DOHH2 (cell line): ENCODE results near the gene ZNF813.

Experiments used
- H3F3A ChIP-seq: fragments of 200-600 bp; sonication (generic), shearing (Covaris generic); 2 replicates; pipeline ENCODE4 v1.6.0; 2016; ENCODE audit warnings: antibody characterized with exemption, mild to moderate bottlenecking; ENCODE audit not compliant: control insufficient read depth, insufficient read depth
- H3K27ac ChIP-seq: fragments of 200-600 bp; sonication (generic); 2 replicates; pipeline ENCODE4 v1.5.1; 2014; ENCODE audit warnings: low read depth, mild to moderate bottlenecking, low read length, moderate library complexity
- H3K27me3 ChIP-seq: fragments of 200-600 bp; sonication (generic); 2 replicates; pipeline ENCODE4 v1.6.1; 2014; ENCODE audit warnings: mild to moderate bottlenecking, low read length, mixed read lengths; ENCODE audit not compliant: control insufficient read depth
- H3K36me3 ChIP-seq: fragments of 200-600 bp; sonication (generic); 2 replicates; pipeline ENCODE4 v1.6.1; 2014; ENCODE audit warnings: mild to moderate bottlenecking, low read length, moderate library complexity, mixed read lengths; ENCODE audit not compliant: control insufficient read depth
- H3K4me1 ChIP-seq: fragments of 200-600 bp; sonication (generic); 2 replicates; pipeline ENCODE4 v1.6.1; 2014; ENCODE audit warnings: mild to moderate bottlenecking, low read length, mixed read lengths; ENCODE audit not compliant: control insufficient read depth
- H3K4me2 ChIP-seq: fragments of 200-600 bp; sonication (generic); 2 replicates; pipeline ENCODE4 v1.6.0; 2014; ENCODE audit warnings: mild to moderate bottlenecking, low read length, moderate library complexity
- H3K4me3 ChIP-seq: fragments of 200-600 bp; sonication (generic); 2 replicates; pipeline ENCODE4 v1.5.1; 2014; ENCODE audit warnings: mild to moderate bottlenecking, low read length, mixed read lengths
- H3K79me2 ChIP-seq: fragments of 200-600 bp; sonication (generic); 2 replicates; pipeline ENCODE4 v1.6.1; 2014; ENCODE audit warnings: mild to moderate bottlenecking, low read length, mixed read lengths; ENCODE audit not compliant: control insufficient read depth
- H3K9me2 ChIP-seq: fragments of 200-600 bp; sonication (generic); replicated peaks from 2 replicates; pipeline ENCODE4 v1.6.1; 2014; ENCODE audit warnings: mild to moderate bottlenecking, low read length, mixed read lengths; ENCODE audit not compliant: control insufficient read depth
- H3K9me3 ChIP-seq: fragments of 200-600 bp; sonication (generic); 2 replicates; pipeline ENCODE4 v1.6.1; 2014; ENCODE audit warnings: antibody characterized with exemption, low read length, mixed read lengths; ENCODE audit not compliant: control insufficient read depth, insufficient read depth
- H4K20me1 ChIP-seq: fragments of 200-600 bp; sonication (generic); 2 replicates; pipeline ENCODE4 v1.6.0; 2014; ENCODE audit warnings: low read depth, mild to moderate bottlenecking, antibody characterized with exemption, low read length, moderate library complexity; ENCODE audit not compliant: control insufficient read depth, insufficient read depth
- EZH2phosphoT487 ChIP-seq: fragments of 200-600 bp; sonication (generic); IDR thresholded peaks from 2 replicates; pipeline ENCODE4 v1.6.1; 2017; ENCODE audit warnings: borderline replicate concordance, mild to moderate bottlenecking, antibody characterized with exemption, low read length, moderate library complexity, mixed read lengths
- TF ChIP-seq, protein P1 (sequence below): fragments of 200-600 bp; sonication (generic); IDR thresholded peaks from one replicate; pipeline ENCODE4 v1.5.1; 2014; ENCODE audit warnings: antibody characterized with exemption, mild to moderate bottlenecking, low read depth, low read length; ENCODE audit not compliant: poor library complexity, severe bottlenecking

Gene ZNF813

DNA sequence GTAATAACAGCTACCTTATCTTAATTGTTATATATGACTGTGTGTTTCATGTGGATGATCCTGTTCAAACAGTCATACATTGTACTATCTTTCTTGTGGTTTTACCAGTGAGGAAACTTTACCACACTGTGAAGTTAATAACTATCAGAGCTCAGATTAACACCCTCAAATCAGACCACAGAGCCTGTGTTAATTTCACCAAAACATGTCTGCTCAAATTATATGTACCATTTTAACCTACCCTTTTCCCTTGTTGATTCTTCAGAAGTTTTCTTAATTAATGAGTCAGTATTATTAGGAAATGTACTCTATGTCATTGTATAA lies 68.7 kb downstream of the ZNF813 start:
- Histone ChIP-seq H4K20me1 (no peaks in the 10 kb centered on the region), H3K9me3 (peaks cover 20% of the 10 kb centered on the region; the same call in 1 of the 2 replicates), H3K4me3 (no peak overlapping the region), H3K9me2 (no peaks in the 10 kb centered on the region), H3K27me3 (no peaks in the 10 kb centered on the region), H3K36me3 (no peaks in the 10 kb centered on the region), H3K27ac (no peak overlapping the region), H3K79me2 (no peaks in the 10 kb centered on the region), H3K4me1 (no peaks in the 10 kb centered on the region), H3K4me2 (no peak overlapping the region), H3F3A (no peaks in the 10 kb centered on the region)
- no peak for TF ChIP-seq EZH2phosphoT487
- TF ChIP-seq, protein P1, sequence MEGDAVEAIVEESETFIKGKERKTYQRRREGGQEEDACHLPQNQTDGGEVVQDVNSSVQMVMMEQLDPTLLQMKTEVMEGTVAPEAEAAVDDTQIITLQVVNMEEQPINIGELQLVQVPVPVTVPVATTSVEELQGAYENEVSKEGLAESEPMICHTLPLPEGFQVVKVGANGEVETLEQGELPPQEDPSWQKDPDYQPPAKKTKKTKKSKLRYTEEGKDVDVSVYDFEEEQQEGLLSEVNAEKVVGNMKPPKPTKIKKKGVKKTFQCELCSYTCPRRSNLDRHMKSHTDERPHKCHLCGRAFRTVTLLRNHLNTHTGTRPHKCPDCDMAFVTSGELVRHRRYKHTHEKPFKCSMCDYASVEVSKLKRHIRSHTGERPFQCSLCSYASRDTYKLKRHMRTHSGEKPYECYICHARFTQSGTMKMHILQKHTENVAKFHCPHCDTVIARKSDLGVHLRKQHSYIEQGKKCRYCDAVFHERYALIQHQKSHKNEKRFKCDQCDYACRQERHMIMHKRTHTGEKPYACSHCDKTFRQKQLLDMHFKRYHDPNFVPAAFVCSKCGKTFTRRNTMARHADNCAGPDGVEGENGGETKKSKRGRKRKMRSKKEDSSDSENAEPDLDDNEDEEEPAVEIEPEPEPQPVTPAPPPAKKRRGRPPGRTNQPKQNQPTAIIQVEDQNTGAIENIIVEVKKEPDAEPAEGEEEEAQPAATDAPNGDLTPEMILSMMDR, result no peak

DNA sequence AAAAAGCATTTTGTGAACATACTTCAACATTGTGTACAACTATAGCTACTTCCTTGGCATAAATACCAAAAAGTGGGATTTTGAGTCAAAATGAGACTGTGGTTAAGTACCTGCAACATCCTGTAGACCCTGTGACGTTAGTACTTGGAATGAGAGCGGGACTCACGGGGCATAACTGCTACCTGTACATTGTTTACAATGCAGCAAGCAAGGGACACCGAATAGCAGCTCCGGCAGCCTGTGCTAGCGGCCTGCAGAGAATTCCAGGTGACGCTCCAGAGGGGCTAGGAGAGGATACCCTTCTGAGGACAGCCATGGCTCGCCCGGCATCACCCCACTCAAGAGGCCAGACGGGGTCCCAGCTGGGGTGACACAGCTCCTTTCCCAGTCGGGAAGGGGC lies 69.6 kb downstream of the ZNF813 start:
- H3K9me2 ChIP-seq, result no peaks in the 10 kb centered on the region
- H3K4me2 ChIP-seq, result no peak overlapping the region
- peaks cover 20% of the 10 kb centered on the region; the same call in 1 of the 2 replicates for H3K9me3 ChIP-seq
- TF ChIP-seq, protein P1, result no peak
- no peak for TF ChIP-seq EZH2phosphoT487
- no peaks in the 10 kb centered on the region for H3K79me2 ChIP-seq
- no peaks in the 10 kb centered on the region for H4K20me1 ChIP-seq
- no peaks in the 10 kb centered on the region for H3K4me1 ChIP-seq
- no peak overlapping the region for H3K27ac ChIP-seq
- H3K4me3 ChIP-seq, result no peak overlapping the region
- no peaks in the 10 kb centered on the region for H3K27me3 ChIP-seq
- no peaks in the 10 kb centered on the region for H3K36me3 ChIP-seq
- H3F3A ChIP-seq, result no peaks in the 10 kb centered on the region

DNA sequence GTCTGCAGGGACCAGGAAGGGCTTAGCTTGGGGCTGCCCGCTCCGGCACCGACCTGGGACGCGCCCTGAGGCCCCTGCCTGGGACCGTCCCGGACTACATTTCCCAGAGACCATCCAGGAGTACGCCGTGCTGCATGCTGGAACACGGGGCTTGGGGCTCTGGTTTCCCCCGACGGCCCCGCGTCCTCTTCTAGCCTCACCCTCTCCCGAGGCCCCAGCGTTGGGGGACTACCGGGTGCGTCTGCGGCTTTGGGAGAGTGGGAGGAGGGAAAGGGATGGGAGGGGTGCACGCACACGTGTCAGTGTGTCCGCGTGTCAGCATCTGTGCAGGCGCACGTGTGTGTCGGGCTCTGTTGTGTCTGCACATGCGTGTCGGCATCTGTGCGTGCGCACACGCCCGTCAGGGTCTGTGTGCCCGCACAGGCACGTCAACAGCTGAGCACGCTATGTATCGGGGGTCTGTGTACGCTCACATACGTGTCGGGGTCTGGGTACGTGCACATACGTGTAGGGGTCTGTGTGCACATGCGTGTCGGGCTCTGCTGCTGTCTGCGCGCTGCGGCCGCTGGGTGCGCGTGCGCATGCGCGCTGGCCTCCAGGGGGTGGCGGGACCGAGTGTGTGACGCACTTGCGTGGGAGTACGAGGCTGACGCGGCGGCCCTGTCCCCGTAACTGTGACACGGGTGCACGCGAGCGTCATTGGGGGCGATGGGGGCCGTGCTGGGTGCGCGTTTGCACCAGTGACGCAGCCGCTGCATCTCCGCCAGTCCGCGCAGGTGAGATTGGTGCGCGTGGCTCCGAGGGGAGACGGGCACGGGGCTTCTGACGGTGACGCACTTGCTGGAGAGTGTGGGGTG lies 70.2 kb downstream of the ZNF813 start, which contains the start of gene ZNF331:
TSS of gene ZNF331 (plus strand) at position 625 of the 857 bp plus-strand sequence. CDS start 31,232 bp downstream, outside the sequence.
- TF ChIP-seq EZH2phosphoT487, result no peak
- TF ChIP-seq, protein P1, result no peak
- no peaks in the 10 kb centered on the region for H3K9me2 ChIP-seq
- no peak within 1 kb of the TSS for H3K4me3 ChIP-seq
- H3K9me3 ChIP-seq, result peaks cover 20% of the 10 kb centered on the region; the same call in 1 of the 2 replicates
- H3K36me3 ChIP-seq, result no peaks in the 10 kb centered on the region
- H3K27me3 ChIP-seq, result no peaks in the 10 kb centered on the region
- no peaks in the 10 kb centered on the region for H4K20me1 ChIP-seq
- no peak within 1 kb of the TSS for H3K4me2 ChIP-seq
- no peaks in the 10 kb centered on the region for H3K79me2 ChIP-seq
- H3K4me1 ChIP-seq, result no peaks in the 10 kb centered on the region
- H3F3A ChIP-seq, result no peaks in the 10 kb centered on the region
- no peak within 1 kb of the TSS for H3K27ac ChIP-seq
